ENCODE measurements around the gene TNS4.

TNS4 gene

GRCh38 chr17:40535924-40536294 lies 34.5 kb upstream of the TNS4 start:
- no peak for DNase-seq

GRCh38 chr17:40535438-40535837 lies 34.0 kb upstream of the TNS4 start:
- DNase-seq = no peak

- no peak for DNase-seq
Measured at GRCh38 chr17:40534371-40535189, 33.2 kb upstream of the TNS4 start.

- DNase-seq = no peak
Measured at GRCh38 chr17:40533896-40534295, 32.5 kb upstream of the TNS4 start.

- no peak for DNase-seq
Measured at GRCh38 chr17:40532520-40533253, 31.3 kb upstream of the TNS4 start.

- DNase-seq = peak; percentile 89
Measured at GRCh38 chr17:40531051-40531991, 29.9 kb upstream of the TNS4 start.

GRCh38 chr17:40530531-40530994 lies 29.1 kb upstream of the TNS4 start:
- no peak for DNase-seq

GRCh38 chr17:40529991-40530390 lies 28.6 kb upstream of the TNS4 start:
- DNase-seq = no peak

- DNase-seq = no peak
Measured at GRCh38 chr17:40528692-40529417, 27.4 kb upstream of the TNS4 start.

GRCh38 chr17:40526668-40527067 lies 25.2 kb upstream of the TNS4 start:
- DNase-seq = no peak

GRCh38 chr17:40525294-40525693 lies 23.9 kb upstream of the TNS4 start:
- DNase-seq = no peak

GRCh38 chr17:40524243-40524965 lies 23.0 kb upstream of the TNS4 start:
- DNase-seq = no peak

- no peak for DNase-seq
Measured at GRCh38 chr17:40522961-40523310, 21.5 kb upstream of the TNS4 start.

GRCh38 chr17:40522250-40522960 lies 21.0 kb upstream of the TNS4 start:
- DNase-seq = no peak

- DNase-seq = no peak
Measured at GRCh38 chr17:40520991-40521453, 19.6 kb upstream of the TNS4 start.

- DNase-seq = no peak
Measured at GRCh38 chr17:40519089-40519775, 17.8 kb upstream of the TNS4 start.

- DNase-seq = no peak
Measured at GRCh38 chr17:40518401-40519088, 17.1 kb upstream of the TNS4 start.

GRCh38 chr17:40517981-40518380 lies 16.6 kb upstream of the TNS4 start:
- DNase-seq = no peak

GRCh38 chr17:40517286-40517662 lies 15.9 kb upstream of the TNS4 start:
- DNase-seq = no peak

Data from stimulated activated CD4-positive, alpha-beta T cell treated with anti-CD3 and anti-CD28 coated beads, Interleukin-1b, Interleukin-23, amount 100 ng/mL, for 48 hours (primary cell).